HUES6 (cell line): ENCODE results near the gene NEIL3.

Experiments
- H3K27ac ChIP-seq: 2 replicates; pipeline ENCODE4 v1.7.0; 2013; ENCODE audit warnings: low read depth, mild to moderate bottlenecking, low read length, inconsistent platforms
- H3K27me3 ChIP-seq: 2 replicates; pipeline ENCODE4 v1.6.1; 2013; ENCODE audit warnings: low read length; ENCODE audit not compliant: control insufficient read depth, insufficient read depth
- H3K36me3 ChIP-seq: 2 replicates; pipeline ENCODE4 v1.6.1; 2013; ENCODE audit warnings: low read length; ENCODE audit not compliant: control insufficient read depth, insufficient read depth
- H3K4me1 ChIP-seq: 2 replicates; pipeline ENCODE4 v1.6.1; 2013; ENCODE audit warnings: low read length; ENCODE audit not compliant: control insufficient read depth, insufficient read depth
- H3K4me3 ChIP-seq: 2 replicates; pipeline ENCODE4 v1.5.1; 2013; ENCODE audit warnings: low read depth, low read length
- H3K9ac ChIP-seq: one replicate; pipeline ENCODE4 v1.6.1; 2013; ENCODE audit warnings: mild to moderate bottlenecking, low read length
- H3K9me3 ChIP-seq: 2 replicates; pipeline ENCODE4 v1.6.1; 2013; ENCODE audit warnings: low read depth, low read length; ENCODE audit not compliant: control insufficient read depth, insufficient read depth

The NEIL3 gene

GRCh38 chr4:177371461-177371860 lies 61.8 kb downstream of the NEIL3 start:
- H3K4me3 ChIP-seq: no peak overlapping the region
- H3K27me3 ChIP-seq: no peaks in the 10 kb centered on the region
- no peaks in the 10 kb centered on the region for H3K4me1 ChIP-seq
- no peaks in the 10 kb centered on the region for H3K36me3 ChIP-seq
- H3K9me3 ChIP-seq: no peaks in the 10 kb centered on the region
- no peak overlapping the region for H3K27ac ChIP-seq
- no peak overlapping the region for H3K9ac ChIP-seq

DNA sequence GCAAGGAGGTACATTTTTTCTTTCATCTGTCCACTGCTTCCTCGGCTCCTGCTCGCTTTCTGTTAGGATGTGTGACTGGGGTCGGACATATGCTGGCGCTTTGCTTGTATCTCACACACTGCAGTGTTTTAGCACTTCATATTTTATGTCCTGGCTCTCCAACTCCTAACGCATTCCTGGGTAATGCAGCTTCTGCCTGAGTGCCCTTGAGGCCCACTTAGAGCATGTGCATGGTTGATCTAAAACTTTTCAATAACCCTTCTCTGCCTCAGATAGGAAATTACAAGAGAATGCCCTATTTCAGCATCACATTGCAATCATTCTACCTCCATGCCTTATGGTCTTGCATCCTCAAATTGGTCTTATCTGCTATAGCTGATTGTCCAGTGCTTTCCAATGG lies 65.3 kb downstream of the NEIL3 start:
- no peak overlapping the region for H3K9ac ChIP-seq
- H3K4me3 ChIP-seq: no peak overlapping the region

DNA sequence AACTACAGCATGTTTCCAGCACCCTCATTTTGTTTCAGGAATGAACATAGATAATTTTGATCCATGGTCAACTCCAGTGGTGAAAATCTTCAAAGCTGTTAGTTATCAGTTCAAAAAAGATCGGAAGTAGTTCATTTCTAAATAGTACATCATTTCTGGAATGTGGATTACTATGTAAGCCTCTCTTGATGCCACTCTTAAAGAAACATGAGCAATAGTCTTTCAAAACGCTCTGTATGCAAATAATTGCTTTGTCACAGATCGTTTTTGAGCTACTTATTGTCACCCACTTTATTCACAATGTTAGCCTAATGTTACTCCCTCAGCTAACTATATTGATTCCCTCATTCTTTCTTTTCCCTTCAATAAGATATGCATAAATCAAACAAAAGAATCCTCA lies 65.7 kb downstream of the NEIL3 start:
- Histone ChIP-seq H3K9ac (no peak overlapping the region), H3K9me3 (no peaks in the 10 kb centered on the region), H3K4me1 (no peaks in the 10 kb centered on the region), H3K36me3 (no peaks in the 10 kb centered on the region), H3K27ac (no peak overlapping the region), H3K27me3 (no peaks in the 10 kb centered on the region), H3K4me3 (no peak overlapping the region)

More for the DNA sequence above, 65.3 kb downstream of the NEIL3 start:
- Histone ChIP-seq H3K36me3 (no peaks in the 10 kb centered on the region), H3K4me1 (no peaks in the 10 kb centered on the region), H3K27ac (no peak overlapping the region), H3K9me3 (no peaks in the 10 kb centered on the region), H3K27me3 (no peaks in the 10 kb centered on the region)

GRCh38 chr4:177376024-177376423 lies 66.3 kb downstream of the NEIL3 start:
- H3K4me3 ChIP-seq: no peak overlapping the region
- H3K4me1 ChIP-seq: no peaks in the 10 kb centered on the region
- no peak overlapping the region for H3K27ac ChIP-seq
- H3K9me3 ChIP-seq: no peaks in the 10 kb centered on the region
- H3K9ac ChIP-seq: no peak overlapping the region
- no peaks in the 10 kb centered on the region for H3K36me3 ChIP-seq
- H3K27me3 ChIP-seq: no peaks in the 10 kb centered on the region

- Histone ChIP-seq H3K27ac (no peak overlapping the region), H3K36me3 (no peaks in the 10 kb centered on the region), H3K4me3 (no peak overlapping the region), H3K9ac (no peak overlapping the region), H3K4me1 (no peaks in the 10 kb centered on the region), H3K27me3 (no peaks in the 10 kb centered on the region), H3K9me3 (no peaks in the 10 kb centered on the region)
Observed at GRCh38 chr4:177380730-177381287, 71.1 kb downstream of the NEIL3 start.

GRCh38 chr4:177381762-177382310 lies 72.2 kb downstream of the NEIL3 start:
- Histone ChIP-seq H3K9ac (no peak overlapping the region), H3K27me3 (no peaks in the 10 kb centered on the region), H3K27ac (no peak overlapping the region), H3K4me3 (no peak overlapping the region), H3K9me3 (no peaks in the 10 kb centered on the region), H3K36me3 (no peaks in the 10 kb centered on the region), H3K4me1 (no peaks in the 10 kb centered on the region)

DNA sequence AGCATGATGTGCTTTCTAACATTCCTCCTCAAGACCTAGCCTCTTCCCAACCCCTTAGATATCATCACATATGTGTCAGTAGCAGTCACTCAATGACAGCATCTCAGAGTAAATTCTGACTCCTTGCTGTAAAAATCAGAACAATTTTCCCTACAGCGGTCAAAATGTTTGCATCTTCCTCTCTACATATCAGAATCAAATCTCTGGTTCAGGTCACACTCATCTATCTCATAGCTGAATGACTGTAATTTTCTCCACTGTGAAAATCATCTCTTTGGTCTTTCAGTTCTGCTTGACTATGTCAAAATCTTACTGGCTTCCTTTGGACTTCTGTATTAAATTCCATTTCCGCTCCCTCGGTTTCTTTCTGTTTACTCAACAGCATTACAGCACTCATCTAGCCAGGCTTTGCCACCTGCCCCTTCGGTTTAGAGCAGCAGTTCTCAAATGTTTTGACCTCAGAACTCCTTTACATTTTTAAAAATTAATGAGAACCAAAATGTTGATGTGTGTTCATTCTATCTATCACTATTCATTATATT lies 75.3 kb downstream of the NEIL3 start:
- H3K27ac ChIP-seq: no peak overlapping the region
- no peaks in the 10 kb centered on the region for H3K27me3 ChIP-seq
- H3K4me1 ChIP-seq: no peaks in the 10 kb centered on the region
- H3K9ac ChIP-seq: no peak overlapping the region
- H3K36me3 ChIP-seq: no peaks in the 10 kb centered on the region
- H3K9me3 ChIP-seq: no peaks in the 10 kb centered on the region
- H3K4me3 ChIP-seq: no peak overlapping the region

DNA sequence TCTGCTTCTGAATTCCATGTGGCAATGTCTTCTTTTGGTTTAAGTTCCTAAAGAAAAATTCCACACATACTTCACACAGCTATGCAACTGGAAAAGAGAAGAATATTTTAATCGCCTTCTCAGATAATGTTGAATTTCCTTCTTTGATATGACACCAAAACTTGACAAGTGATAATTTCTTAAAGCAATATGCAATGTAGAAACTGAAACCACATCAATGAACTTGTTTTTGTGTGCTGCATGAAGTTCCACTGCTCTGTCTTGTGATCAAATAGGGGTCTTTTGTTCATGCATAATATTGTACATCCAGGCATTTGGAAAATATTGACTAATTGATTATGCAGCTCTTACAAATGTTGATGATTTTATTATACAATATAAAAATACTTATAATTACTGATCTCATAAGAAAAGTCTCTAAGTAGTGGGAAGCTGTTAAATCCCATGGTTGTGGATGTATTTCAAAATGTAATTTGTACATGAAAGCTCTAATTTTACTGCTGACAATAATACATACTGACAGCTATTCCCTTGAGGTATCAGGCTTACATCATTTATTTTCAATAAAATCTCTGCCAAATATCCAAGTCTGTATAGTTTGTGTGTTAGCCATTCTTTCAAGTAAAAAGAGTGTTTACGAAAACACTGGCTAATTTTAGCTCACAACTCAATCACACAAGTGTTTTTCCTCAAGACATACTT lies 76.1 kb downstream of the NEIL3 start:
- H3K36me3 ChIP-seq: no peaks in the 10 kb centered on the region
- no peaks in the 10 kb centered on the region for H3K9me3 ChIP-seq
- no peaks in the 10 kb centered on the region for H3K4me1 ChIP-seq
- H3K27me3 ChIP-seq: no peaks in the 10 kb centered on the region
- H3K9ac ChIP-seq: no peak overlapping the region
- H3K4me3 ChIP-seq: no peak overlapping the region
- no peak overlapping the region for H3K27ac ChIP-seq

DNA sequence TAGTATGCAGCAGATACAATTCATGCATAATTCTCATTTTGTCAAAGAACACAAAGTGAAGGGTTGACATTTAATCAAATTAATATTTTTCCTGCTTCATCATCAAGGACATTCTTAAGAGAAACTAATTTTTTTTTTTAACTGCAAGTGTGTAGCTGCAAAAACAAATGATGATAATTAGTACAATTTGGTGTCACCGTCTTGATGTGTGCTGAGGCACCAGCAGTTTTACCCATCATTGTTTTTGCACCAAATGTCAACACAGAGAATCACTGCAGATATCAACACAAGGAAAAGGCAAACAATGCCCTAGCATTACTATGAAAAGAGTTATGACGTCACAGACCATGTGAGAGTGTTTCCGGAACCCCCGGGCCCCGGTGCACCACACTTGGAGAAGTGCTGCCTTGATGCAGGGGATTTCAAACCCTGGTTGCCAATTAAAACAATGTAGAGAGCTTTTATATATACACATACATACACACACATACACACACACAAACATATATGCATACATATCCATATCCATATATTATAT lies 76.7 kb downstream of the NEIL3 start:
- Histone ChIP-seq H3K27ac (no peak overlapping the region), H3K4me3 (no peak overlapping the region), H3K36me3 (no peaks in the 10 kb centered on the region), H3K9ac (no peak overlapping the region), H3K4me1 (no peaks in the 10 kb centered on the region), H3K9me3 (no peaks in the 10 kb centered on the region), H3K27me3 (no peaks in the 10 kb centered on the region)

GRCh38 chr4:177391287-177391686 lies 81.6 kb downstream of the NEIL3 start:
- Histone ChIP-seq H3K27ac (no peak overlapping the region), H3K27me3 (no peaks in the 10 kb centered on the region), H3K36me3 (no peaks in the 10 kb centered on the region), H3K4me1 (no peaks in the 10 kb centered on the region), H3K9ac (no peak overlapping the region), H3K4me3 (no peak overlapping the region), H3K9me3 (no peaks in the 10 kb centered on the region)

DNA sequence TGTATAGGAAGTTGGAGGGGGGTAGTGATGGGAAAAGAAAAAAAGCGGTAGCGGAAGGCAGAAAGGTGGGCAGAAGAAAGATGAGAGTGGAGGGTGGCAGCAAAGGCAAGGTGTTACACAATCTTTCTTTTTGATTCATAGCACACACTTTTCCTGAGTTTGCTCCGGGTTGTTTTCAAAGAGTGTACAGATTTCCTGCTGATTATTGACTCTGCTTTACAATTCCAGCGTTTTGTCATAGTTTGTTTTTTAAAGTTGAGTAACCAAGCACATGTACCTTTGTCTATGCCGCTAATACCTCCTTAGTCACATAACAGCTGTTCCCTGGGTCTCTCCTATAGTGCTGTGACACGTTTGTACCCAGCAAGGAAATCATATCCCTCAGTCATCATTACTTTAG lies 82.3 kb downstream of the NEIL3 start:
- Histone ChIP-seq H3K9ac (no peak overlapping the region), H3K4me1 (no peaks in the 10 kb centered on the region), H3K4me3 (no peak overlapping the region), H3K27me3 (no peaks in the 10 kb centered on the region), H3K36me3 (no peaks in the 10 kb centered on the region), H3K9me3 (no peaks in the 10 kb centered on the region), H3K27ac (no peak overlapping the region)
